Measurements from ENCODE around the gene DCTPP1. TPM values are rescaled to one million over a fixed set of nuclear protein-coding genes. Genes with fewer than 3 reads are reported as not detected.
A peak's percentile ranks its signal among the peaks of the same experiment; 100 is the strongest.

Gene DCTPP1
- total RNA-seq, 1 donor = 13.8 TPM

- H3K4me3 ChIP-seq (ENCODE audit: insufficient read depth, low read length) = peak overlapping the region; percentile 92
- TF ChIP-seq CTCF (IDR thresholded peaks at IDR 0.05; ENCODE audit: extremely low read depth, low read depth, low read length) = no peak
- H3K79me2 ChIP-seq (ENCODE audit: insufficient read depth, low read length) = peaks cover 16% of the 10 kb centered on the region
- peak overlapping the region; percentile 94 for H3K27ac ChIP-seq (ENCODE audit: low read depth, low read length)
- DNase-seq (ENCODE audit: insufficient read length, low spot score, missing footprints) = no peak
- peaks cover 12% of the 10 kb centered on the region for H3K36me3 ChIP-seq (ENCODE audit: insufficient read depth, low read length)
- H3K4me2 ChIP-seq (ENCODE audit: insufficient read depth, low read length) = peak overlapping the region; percentile 87
- no peaks in the 10 kb centered on the region for H3K27me3 ChIP-seq (ENCODE audit: insufficient read depth, low read length)
- H2AFZ ChIP-seq (ENCODE audit: low read length) = peak overlapping the region; percentile 93
- H4K20me1 ChIP-seq (ENCODE audit: insufficient read depth, low read length) = peaks cover 10% of the 10 kb centered on the region
- no peaks in the 10 kb centered on the region for H3K9me3 ChIP-seq (ENCODE audit: low read depth, low read length)
- peaks cover 14% of the 10 kb centered on the region for H3K4me1 ChIP-seq (ENCODE audit: insufficient read depth, low read length)
Observed at GRCh38 chr16:30445149-30445407, 15.2 kb upstream of the DCTPP1 start.

GRCh38 chr16:30444231-30445148 lies 14.7 kb upstream of the DCTPP1 start:
- peak overlapping the region; percentile 92 for H3K4me3 ChIP-seq (ENCODE audit: insufficient read depth, low read length)
- H3K27me3 ChIP-seq (ENCODE audit: insufficient read depth, low read length) = no peaks in the 10 kb centered on the region
- H3K9me3 ChIP-seq (ENCODE audit: low read depth, low read length) = no peaks in the 10 kb centered on the region
- TF ChIP-seq CTCF (IDR thresholded peaks at IDR 0.05; ENCODE audit: extremely low read depth, low read depth, low read length) = no peak
- peak overlapping the region; percentile 94 for H3K27ac ChIP-seq (ENCODE audit: low read depth, low read length)
- H3K36me3 ChIP-seq (ENCODE audit: insufficient read depth, low read length) = peaks cover 12% of the 10 kb centered on the region
- H3K4me2 ChIP-seq (ENCODE audit: insufficient read depth, low read length) = peak overlapping the region; percentile 87
- no peak for DNase-seq (ENCODE audit: insufficient read length, low spot score, missing footprints)
- peaks cover 14% of the 10 kb centered on the region for H3K4me1 ChIP-seq (ENCODE audit: insufficient read depth, low read length)
- H3K79me2 ChIP-seq (ENCODE audit: insufficient read depth, low read length) = peaks cover 16% of the 10 kb centered on the region
- peaks cover 10% of the 10 kb centered on the region for H4K20me1 ChIP-seq (ENCODE audit: insufficient read depth, low read length)
- peak overlapping the region; percentile 93 for H2AFZ ChIP-seq (ENCODE audit: low read length)

DNA sequence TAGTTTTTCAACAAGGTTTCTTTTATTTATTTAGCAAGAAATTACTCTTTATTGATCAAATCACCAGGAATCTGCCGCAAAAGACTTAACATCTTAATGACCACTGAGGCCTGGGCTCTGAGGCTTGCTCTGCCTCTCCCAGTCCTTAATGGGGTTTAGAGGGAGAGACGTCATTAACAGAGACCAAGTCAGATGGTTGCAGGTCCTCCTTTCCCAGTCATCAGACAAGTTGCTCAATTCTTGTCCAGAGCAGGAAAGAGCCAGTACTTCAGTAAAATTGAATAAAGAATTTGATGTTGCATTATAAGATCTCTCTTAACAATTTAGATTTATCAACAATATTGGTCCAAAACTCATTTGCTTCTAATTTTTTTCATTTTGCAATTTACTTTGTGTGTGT lies 13.8 kb upstream of the DCTPP1 start:
- H3K27me3 ChIP-seq (ENCODE audit: insufficient read depth, low read length) = no peaks in the 10 kb centered on the region
- no peak overlapping the region for H3K27ac ChIP-seq (ENCODE audit: low read depth, low read length)
- DNase-seq (ENCODE audit: insufficient read length, low spot score, missing footprints) = no peak
- H3K9me3 ChIP-seq (ENCODE audit: low read depth, low read length) = no peaks in the 10 kb centered on the region
- H3K4me3 ChIP-seq (ENCODE audit: insufficient read depth, low read length) = no peak overlapping the region
- peaks cover 16% of the 10 kb centered on the region for H3K79me2 ChIP-seq (ENCODE audit: insufficient read depth, low read length)
- H3K4me1 ChIP-seq (ENCODE audit: insufficient read depth, low read length) = peaks cover 14% of the 10 kb centered on the region
- H2AFZ ChIP-seq (ENCODE audit: low read length) = no peak overlapping the region
- peaks cover 10% of the 10 kb centered on the region for H4K20me1 ChIP-seq (ENCODE audit: insufficient read depth, low read length)
- TF ChIP-seq CTCF (IDR thresholded peaks at IDR 0.05; ENCODE audit: extremely low read depth, low read depth, low read length) = no peak
- H3K36me3 ChIP-seq (ENCODE audit: insufficient read depth, low read length) = peaks cover 12% of the 10 kb centered on the region
- H3K4me2 ChIP-seq (ENCODE audit: insufficient read depth, low read length) = no peak overlapping the region

GRCh38 chr16:30439720-30440348 lies 10.0 kb upstream of the DCTPP1 start:
- DNase-seq (ENCODE audit: insufficient read length, low spot score, missing footprints) = no peak
- Histone ChIP-seq H2AFZ (ENCODE audit: low read length) (no peak overlapping the region), H3K4me1 (ENCODE audit: insufficient read depth, low read length) (peaks cover 6% of the 10 kb centered on the region), H3K9me3 (ENCODE audit: low read depth, low read length) (no peaks in the 10 kb centered on the region), H3K27me3 (ENCODE audit: insufficient read depth, low read length) (no peaks in the 10 kb centered on the region), H3K79me2 (ENCODE audit: insufficient read depth, low read length) (peaks cover 9% of the 10 kb centered on the region), H3K36me3 (ENCODE audit: insufficient read depth, low read length) (peaks cover 12% of the 10 kb centered on the region), H3K4me2 (ENCODE audit: insufficient read depth, low read length) (no peak overlapping the region), H3K27ac (ENCODE audit: low read depth, low read length) (no peak overlapping the region), H3K4me3 (ENCODE audit: insufficient read depth, low read length) (no peak overlapping the region), H4K20me1 (ENCODE audit: insufficient read depth, low read length) (peaks cover 8% of the 10 kb centered on the region)
- no peak for TF ChIP-seq CTCF (IDR thresholded peaks at IDR 0.05; ENCODE audit: extremely low read depth, low read depth, low read length)
